ENCODE data around the gene NAT10.

Gene NAT10

GRCh38 chr11:34188181-34188580 lies 82.8 kb downstream of the NAT10 start:
- no peak for DNase-seq (ENCODE audit: low spot score)

GRCh38 chr11:34189191-34189590 lies 83.8 kb downstream of the NAT10 start:
- no peak for DNase-seq (ENCODE audit: low spot score)

- DNase-seq (ENCODE audit: low spot score), result no peak
Measured at GRCh38 chr11:34190192-34191139, 85.0 kb downstream of the NAT10 start.

- no peak for DNase-seq (ENCODE audit: low spot score)
Measured at GRCh38 chr11:34191578-34191977, 86.1 kb downstream of the NAT10 start.

- peak; percentile 83 for DNase-seq (ENCODE audit: low spot score)
Measured at GRCh38 chr11:34192481-34193401, 87.3 kb downstream of the NAT10 start.

GRCh38 chr11:34194576-34195335 lies 89.3 kb downstream of the NAT10 start:
- DNase-seq (ENCODE audit: low spot score), result no peak

Measured in RKO (cell line).